NCI-H2196 (cell line): Measurements from ENCODE around the gene PLAAT2.
"Not testable (repeated sequence)": the region's sequence is repeated elsewhere in the genome, so short reads cannot be mapped to it uniquely, and the experiment has no call there.

Experiments
- DNase-seq: peaks from one replicate; lab custom pipeline; 2025; ENCODE audit not compliant: unreplicated experiment; lab: John Stamatoyannopoulos, UW

The PLAAT2 gene

GRCh38 chr11:63563201-63564055 is at the start of gene PLAAT2:
PLAAT2 (minus strand) TSS chr11:63563379; CDS start chr11:63563324, 55 bp downstream.
- no peak for DNase-seq

- DNase-seq, result no peak
Observed at GRCh38 chr11:63612181-63612580, 49.0 kb upstream of the PLAAT2 start.

- no peak for DNase-seq
Observed at GRCh38 chr11:63611395-63611747, 48.2 kb upstream of the PLAAT2 start.

GRCh38 chr11:63610604-63611394 is 47.6 kb upstream of the PLAAT2 start:
- DNase-seq, result no peak

- no peak for DNase-seq
Observed at GRCh38 chr11:63609971-63610580, 46.9 kb upstream of the PLAAT2 start.

- peak; percentile 20 for DNase-seq
Observed at GRCh38 chr11:63609536-63609935, 46.4 kb upstream of the PLAAT2 start.

- no peak for DNase-seq
Observed at GRCh38 chr11:63608353-63609345, 45.5 kb upstream of the PLAAT2 start.

- no peak for DNase-seq
Observed at GRCh38 chr11:63603180-63603518, 40.0 kb upstream of the PLAAT2 start.

- DNase-seq, result not testable (repeated sequence)
Observed at GRCh38 chr11:63602290-63603179, 39.4 kb upstream of the PLAAT2 start.

GRCh38 chr11:63599211-63600122 is 36.3 kb upstream of the PLAAT2 start:
- no peak for DNase-seq

- no peak for DNase-seq
Observed at GRCh38 chr11:63598556-63598955, 35.4 kb upstream of the PLAAT2 start.

- DNase-seq, result no peak
Observed at GRCh38 chr11:63595296-63595695, 32.1 kb upstream of the PLAAT2 start.

- peak; percentile 29 for DNase-seq
Observed at GRCh38 chr11:63592975-63593395, 29.8 kb upstream of the PLAAT2 start.

GRCh38 chr11:63590024-63590788 is 27.0 kb upstream of the PLAAT2 start:
- no peak for DNase-seq

- peak; percentile 8 for DNase-seq
Observed at GRCh38 chr11:63589000-63589399, 25.8 kb upstream of the PLAAT2 start.

- no peak for DNase-seq
Observed at GRCh38 chr11:63586451-63587166, 23.4 kb upstream of the PLAAT2 start.

- DNase-seq, result no peak
Observed at GRCh38 chr11:63583357-63583677, 20.1 kb upstream of the PLAAT2 start.
